Keratinocyte (primary cell): ENCODE measurements around the gene NR1I3. TPM values are rescaled to one million over a fixed set of nuclear protein-coding genes. Genes with fewer than 3 reads are reported as not detected.

Source experiments
- DNase-seq: peaks from one replicate; pipeline ENCODE4 v3.0.0-alpha.2; 2011; ENCODE audit warnings: low read depth, missing footprints, low spot score
- FAIRE-seq: peaks from 2 replicates; lab custom pipeline; 2011; peaks lifted over from hg19 to GRCh38; lab: Jason Lieb, UNC
- H2AFZ ChIP-seq: 2 replicates; pipeline ENCODE4 v1.6.0; 2012; ENCODE audit warnings: low read length, control low read depth, inconsistent platforms; ENCODE audit not compliant: control insufficient read depth
- H3K27ac ChIP-seq: 2 replicates; pipeline ENCODE4 v1.5.1; 2011; ENCODE audit warnings: low read length; ENCODE audit not compliant: control insufficient read depth, insufficient read depth
- H3K27me3 ChIP-seq: 3 replicates; pipeline ENCODE4 v1.6.0; 2011; ENCODE audit warnings: low read length; ENCODE audit not compliant: control insufficient read depth, insufficient read depth; ENCODE audit errors: extremely low read depth
- H3K36me3 ChIP-seq, 2 experiments: 2 replicates in 1 of 2; 3 replicates in 1 of 2; pipeline ENCODE4 v1.5.1; 2011; ENCODE audit warnings: low read length in 2 of 2, mild to moderate bottlenecking in 1 of 2; ENCODE audit not compliant: control insufficient read depth in 2 of 2, insufficient read depth in 2 of 2; ENCODE audit errors: extremely low read depth in 1 of 2
- H3K4me1 ChIP-seq: 3 replicates; pipeline ENCODE4 v1.5.1; 2011; ENCODE audit warnings: low read length; ENCODE audit not compliant: control insufficient read depth, insufficient read depth; ENCODE audit errors: extremely low read depth
- H3K4me2 ChIP-seq: 3 replicates; pipeline ENCODE4 v1.6.0; 2011; ENCODE audit warnings: low read depth, low read length; ENCODE audit not compliant: control insufficient read depth, insufficient read depth; ENCODE audit errors: extremely low read depth
- H3K4me3 ChIP-seq, 3 experiments: fragments of 200-600 bp in 1 of 3; sonication (generic) in 1 of 3; 2 replicates in 2 of 3; 3 replicates in 1 of 3; pipeline ENCODE4 v1.5.1; 2011 to 2016; ENCODE audit warnings: low read length in 3 of 3, mild to moderate bottlenecking in 3 of 3, control low read depth in 2 of 3, inconsistent platforms in 1 of 3, low read depth in 1 of 3, mixed read lengths in 1 of 3, mixed run types in 1 of 3, moderate library complexity in 1 of 3; ENCODE audit not compliant: control insufficient read depth in 2 of 3, insufficient read depth in 2 of 3; ENCODE audit errors: extremely low read depth in 1 of 3
- H3K79me2 ChIP-seq: 2 replicates; pipeline ENCODE4 v1.6.0; 2012; ENCODE audit warnings: low read length; ENCODE audit not compliant: control insufficient read depth, insufficient read depth
- H3K9ac ChIP-seq: 3 replicates; pipeline ENCODE4 v1.6.0; 2011; ENCODE audit warnings: low read length; ENCODE audit not compliant: control insufficient read depth, insufficient read depth; ENCODE audit errors: extremely low read depth
- H3K9me1 ChIP-seq: 3 replicates; pipeline ENCODE4 v1.6.0; 2011; ENCODE audit warnings: low read length; ENCODE audit not compliant: control insufficient read depth, insufficient read depth; ENCODE audit errors: extremely low read depth
- H3K9me3 ChIP-seq: 2 replicates; pipeline ENCODE4 v1.5.1; 2012; ENCODE audit warnings: low read depth, low read length; ENCODE audit not compliant: control insufficient read depth
- H4K20me1 ChIP-seq: 3 replicates; pipeline ENCODE4 v1.6.0; 2011; ENCODE audit warnings: low read length; ENCODE audit not compliant: control insufficient read depth, insufficient read depth; ENCODE audit errors: extremely low read depth
- CTCF ChIP-seq, 3 experiments: IDR thresholded peaks in 1 of 3; conservative IDR thresholded peaks in 1 of 3; optimal IDR thresholded peaks in 1 of 3; 2 replicates in 2 of 3; 3 replicates in 1 of 3; pipeline versions ENCODE3 to v1.5.1; 2011; ENCODE audit warnings: low read length in 3 of 3, mild to moderate bottlenecking in 3 of 3, moderate library complexity in 2 of 3, control low read depth in 1 of 3, inconsistent platforms in 1 of 3; ENCODE audit not compliant: insufficient read depth in 2 of 3; ENCODE audit errors: extremely low read depth in 1 of 3
- EZH2 ChIP-seq: IDR thresholded peaks from one replicate; pipeline ENCODE4 v1.6.1; 2012; ENCODE audit warnings: inconsistent platforms, mild to moderate bottlenecking, low read length, moderate library complexity
- dilution Hi-C: fragments of 300-500 bp; cut with MboI; formaldehyde crosslinking; loops from one replicate; pipeline ENCODE4 v1.7.0; 2020; ENCODE audit warnings: low sequenced_read_pairs; ENCODE audit not compliant: extremely low pct_ligation_motif_present
- polyA plus RNA-seq, 5 experiments: library from polyadenylated mRNA; depleted of rRNA in 3 of 5; stranded (reverse) in 3 of 5; stranded (forward) in 1 of 5; unstranded in 1 of 5; fragments of >200 nt; gene quantifications; 1 replicate in 1 of 5; 2 replicates in 3 of 5; 3 replicates in 1 of 5; pipeline versions ENCODE4 v1.2.1 to v1.2.3, GENCODE V29; 2011 to 2012; ENCODE audit warnings: missing spikeins in 2 of 5, low read depth in 1 of 5, low replicate concordance in 1 of 5

Gene NR1I3
- polyA plus RNA-seq, 1 donor (not counting 4 experiments of a cell fraction or from before 2014, with no cell fraction given), result not detected

- Histone ChIP-seq H2AFZ (no peak overlapping the region), H4K20me1 (no peaks in the 10 kb centered on the region), H3K36me3 (peaks cover 0 to 11% of the 10 kb centered on the region in 2 experiments), H3K27me3 (no peaks in the 10 kb centered on the region), H3K9me1 (no peaks in the 10 kb centered on the region), H3K4me3 (no peak overlapping the region), H3K9ac (no peak overlapping the region), H3K79me2 (no peaks in the 10 kb centered on the region), H3K27ac (no peak overlapping the region), H3K4me1 (no peaks in the 10 kb centered on the region), H3K9me3 (no peaks in the 10 kb centered on the region), H3K4me2 (no peak overlapping the region)
- no peak for DNase-seq
- no peak for FAIRE-seq
- TF ChIP-seq CTCF (optimal IDR thresholded peaks at IDR 0.05 in 1 of 3, IDR thresholded peaks at IDR 0.05 in 1 of 3, conservative IDR thresholded peaks at IDR 0.05 in 1 of 3; ENCODE audit: extremely low read depth in 1 of 3, insufficient read depth in 2 of 3, low read length in 3 of 3) (no peak), EZH2 (no peak)
- dilution Hi-C loops, result no loop called here
These were observed 19.5 kb downstream of the NR1I3 start for GRCh38 chr1:161218301-161219077.

- no peaks in the 10 kb centered on the region for H3K27me3 ChIP-seq
- H3K79me2 ChIP-seq, result no peaks in the 10 kb centered on the region
- no peak overlapping the region for H3K27ac ChIP-seq
- no peaks in the 10 kb centered on the region for H3K9me1 ChIP-seq
- H3K9me3 ChIP-seq, result no peaks in the 10 kb centered on the region
- H4K20me1 ChIP-seq, result no peaks in the 10 kb centered on the region
- peaks cover 0 to 14% of the 10 kb centered on the region in 2 experiments for H3K36me3 ChIP-seq
- no peak overlapping the region for H3K4me2 ChIP-seq
- FAIRE-seq, result no peak
- no peak overlapping the region for H2AFZ ChIP-seq
- no peak for DNase-seq
- H3K4me3 ChIP-seq, result no peak overlapping the region
- H3K9ac ChIP-seq, result no peak overlapping the region
- TF ChIP-seq CTCF (optimal IDR thresholded peaks at IDR 0.05 in 1 of 3, IDR thresholded peaks at IDR 0.05 in 1 of 3, conservative IDR thresholded peaks at IDR 0.05 in 1 of 3; ENCODE audit: extremely low read depth in 1 of 3, insufficient read depth in 2 of 3, low read length in 3 of 3) (no peak), EZH2 (no peak)
- dilution Hi-C loops, result no loop called here
- no peaks in the 10 kb centered on the region for H3K4me1 ChIP-seq
These were observed 20.2 kb downstream of the NR1I3 start for GRCh38 chr1:161217831-161218230.
